Vein endothelial cell (primary cell): ENCODE measurements around the gene AGXT. TPM values are rescaled to one million over a fixed set of nuclear protein-coding genes. Genes with fewer than 3 reads are reported as not detected.

Source experiments
- total RNA-seq: library from RNA; depleted of rRNA; stranded (reverse); fragments of >200 nt; gene quantifications from 2 replicates; pipeline ENCODE4 v1.2.3, GENCODE V29; 2012

The AGXT gene
- not detected in 2 replicates for total RNA-seq

DNA sequence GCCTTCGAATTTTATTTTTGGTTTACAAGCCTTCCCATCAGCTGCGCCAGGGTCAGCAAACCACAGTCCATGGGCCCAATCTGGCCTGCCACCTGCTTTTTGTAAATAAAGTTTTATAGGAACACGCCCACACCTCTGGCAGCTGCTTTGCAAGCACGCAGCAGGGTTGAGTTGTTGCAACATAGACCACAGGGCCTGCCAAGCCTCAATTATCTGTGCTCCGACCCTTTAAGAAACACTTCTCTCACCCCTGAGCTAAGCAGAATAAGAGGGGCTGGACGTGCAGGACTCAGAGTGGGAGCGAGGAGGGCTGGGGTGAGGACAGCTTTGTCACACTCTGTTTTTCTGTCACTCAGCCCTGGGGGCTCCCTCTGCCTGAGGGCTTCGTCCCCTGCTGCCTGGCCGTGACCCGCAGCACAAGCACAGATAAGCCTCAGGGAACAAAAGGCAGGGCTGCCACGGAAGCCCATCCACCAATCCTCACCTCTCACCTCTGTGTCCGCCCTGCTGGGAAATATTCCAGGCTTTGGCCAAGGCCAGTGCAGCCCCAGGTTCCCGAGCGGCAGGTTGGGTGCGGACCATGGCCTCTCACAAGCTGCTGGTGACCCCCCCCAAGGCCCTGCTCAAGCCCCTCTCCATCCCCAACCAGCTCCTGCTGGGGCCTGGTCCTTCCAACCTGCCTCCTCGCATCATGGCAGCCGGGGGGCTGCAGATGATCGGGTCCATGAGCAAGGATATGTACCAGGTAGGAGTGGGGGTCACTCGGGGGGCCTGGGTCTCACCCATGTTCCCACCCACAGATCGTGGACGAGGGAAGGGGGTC lies at the start of gene AGXT:
AGXT (plus strand) TSS at position 539 of the 823 bp plus-strand sequence; CDS start at position 581, 42 bp downstream.

DNA sequence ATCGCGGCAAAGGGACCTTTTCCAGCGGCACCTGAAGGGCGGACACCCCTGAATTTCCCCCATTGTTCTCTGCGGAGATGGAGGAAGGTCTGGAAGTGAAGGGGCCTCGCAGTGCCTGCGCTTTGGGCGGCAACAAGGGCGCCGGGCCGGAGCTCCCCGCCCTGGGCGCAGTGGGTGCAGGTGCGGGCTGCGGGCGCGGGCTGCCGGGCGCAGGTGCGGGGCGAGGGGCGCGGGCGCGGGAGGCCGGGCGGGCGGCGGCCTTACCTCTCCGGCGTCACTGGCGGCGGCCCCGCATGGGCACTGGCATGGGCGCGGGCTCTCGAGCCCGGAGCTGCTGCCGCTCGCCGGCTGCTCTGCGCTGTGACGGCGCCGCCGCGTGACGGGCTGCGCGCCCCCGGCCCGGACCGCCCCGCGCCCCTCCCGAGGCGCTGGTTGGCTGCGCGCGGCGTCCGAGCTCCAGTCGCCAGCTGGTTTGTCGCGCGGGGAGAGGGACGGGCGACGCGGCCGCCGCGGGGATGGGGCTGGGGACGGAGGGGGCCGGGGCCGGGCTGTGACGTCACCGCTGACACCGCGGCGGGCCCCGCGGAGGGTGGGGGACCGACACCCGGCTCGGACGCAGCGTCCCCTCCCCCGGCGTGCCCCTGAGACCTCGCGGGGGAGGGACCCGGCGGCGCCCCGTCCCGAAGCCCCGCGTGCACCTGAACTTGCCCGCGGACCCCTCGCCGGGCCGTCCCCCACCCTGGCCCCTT lies 48.6 kb upstream of the AGXT start, which contains the start of gene KIF1A:
KIF1A (minus strand) TSS at position 362 of the 749 bp plus-strand sequence. CDS start 22,467 bp downstream, outside the sequence.

DNA sequence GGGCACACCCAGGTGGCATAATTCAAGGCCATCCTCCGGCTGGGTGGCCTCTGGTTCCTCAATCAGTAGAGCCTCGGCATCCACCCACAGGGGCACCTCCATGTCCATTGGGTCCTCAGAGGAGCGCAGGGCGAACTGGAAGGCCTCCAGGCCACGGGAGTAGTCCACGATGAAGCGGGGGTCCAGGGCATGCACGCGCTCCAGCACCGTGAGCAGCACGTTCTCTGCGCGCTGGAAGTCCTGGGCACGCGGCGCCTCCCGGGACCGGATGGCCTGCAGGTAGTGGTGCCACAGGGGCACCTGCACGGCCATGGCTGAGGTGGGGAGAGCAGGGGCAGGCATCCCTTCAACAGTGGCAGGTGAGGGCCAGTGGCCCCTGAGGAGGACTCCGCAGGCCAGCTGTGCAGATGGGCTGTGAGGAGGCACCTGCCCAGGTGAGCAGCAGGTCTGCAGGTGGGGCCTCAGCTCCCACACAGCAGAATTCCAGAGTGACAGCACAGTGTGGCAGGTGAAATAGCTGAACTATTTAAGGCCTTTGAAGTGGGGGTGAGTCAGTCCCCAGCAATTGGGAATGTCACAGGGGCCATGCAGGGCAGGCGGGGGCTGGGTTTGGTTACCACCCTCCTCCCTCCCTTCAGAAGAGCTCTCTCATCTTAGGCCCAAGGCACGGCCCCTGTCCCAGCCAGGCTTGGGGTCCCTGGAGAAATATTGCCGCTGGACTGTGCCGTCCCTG lies 27.2 kb downstream of the AGXT start, which contains the start of gene MAB21L4:
MAB21L4 (minus strand) TSS at position 501 of the 733 bp plus-strand sequence; CDS start at position 342, 159 bp downstream.

DNA sequence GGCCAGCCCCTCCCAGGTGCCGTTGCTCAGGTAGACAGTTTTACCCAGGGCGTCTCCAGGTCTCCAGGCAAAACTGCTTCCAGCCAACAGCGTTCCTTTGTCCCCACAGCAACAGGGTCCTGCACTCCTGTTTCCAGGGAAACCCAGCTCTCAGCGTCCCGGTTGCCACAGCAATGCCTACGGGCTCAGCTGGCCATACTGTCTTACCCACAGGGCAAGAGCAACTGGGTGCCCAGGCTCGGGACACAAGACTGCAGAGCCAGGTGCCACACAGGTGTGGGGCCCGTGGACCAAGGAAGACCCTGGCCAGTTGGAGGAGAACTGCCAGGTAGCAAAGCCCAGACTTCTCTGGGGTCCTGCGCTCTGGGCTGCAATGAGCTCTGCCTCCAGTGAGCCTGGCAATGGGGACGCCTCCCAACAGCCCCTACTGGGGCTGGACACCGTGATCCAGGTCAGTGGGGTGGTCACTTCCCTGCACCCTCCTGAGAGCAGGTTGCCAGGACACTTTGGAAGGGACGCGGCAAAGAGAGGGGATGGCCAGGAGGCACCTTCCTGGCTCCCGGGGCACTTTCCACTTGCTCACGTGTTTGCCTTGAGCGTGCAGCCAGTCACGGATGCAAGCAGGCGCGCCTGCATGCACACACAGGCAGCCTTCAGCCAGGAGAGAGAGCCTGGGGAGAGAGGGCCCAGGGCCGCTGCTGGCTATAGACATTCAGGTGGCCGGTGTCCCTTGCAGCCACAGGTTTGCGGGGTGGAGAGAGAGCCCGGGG lies 37.7 kb downstream of the AGXT start, which contains the start of gene CROCC2:
CROCC2 (plus strand) TSS at position 196 of the 770 bp plus-strand sequence; CDS start at position 374, 178 bp downstream.

Other genes with a start within 250 kb of the AGXT start
- 0.19 and 0.33 TPM in 2 replicates for gene GPR35, start 243.3 kb upstream of the AGXT start, total RNA-seq
- gene AQP12B, start 185.9 kb upstream of the AGXT start, total RNA-seq: not detected in 2 replicates
- not detected in 2 replicates for gene AQP12A, start 177.0 kb upstream of the AGXT start, total RNA-seq
- under 0.01 TPM in 1 of 2 replicates, not detected in the other for gene KIF1A, start 48.6 kb upstream of the AGXT start, total RNA-seq
- not detected in 2 replicates for gene MAB21L4, start 27.3 kb downstream of the AGXT start, total RNA-seq
- not detected in 2 replicates for gene CROCC2, start 37.5 kb downstream of the AGXT start, total RNA-seq
- 37.2 and 59.8 TPM in 2 replicates for gene SNED1, start 129.8 kb downstream of the AGXT start, total RNA-seq
- gene MTERF4, start 233.5 kb downstream of the AGXT start, total RNA-seq: 27.4 and 33.7 TPM in 2 replicates